Placental epithelial cell (primary cell): ENCODE measurements around the gene DPP6. TPM values are rescaled to one million over a fixed set of nuclear protein-coding genes. Genes with fewer than 3 reads are reported as not detected.

ENCODE experiments used
- total RNA-seq: library from RNA; depleted of rRNA; stranded (reverse); fragments of >200 nt; gene quantifications from 2 replicates; pipeline ENCODE4 v1.2.3, GENCODE V29; 2012

The DPP6 gene
- under 0.01 TPM in 1 of 2 replicates, not detected in the other for total RNA-seq

DNA sequence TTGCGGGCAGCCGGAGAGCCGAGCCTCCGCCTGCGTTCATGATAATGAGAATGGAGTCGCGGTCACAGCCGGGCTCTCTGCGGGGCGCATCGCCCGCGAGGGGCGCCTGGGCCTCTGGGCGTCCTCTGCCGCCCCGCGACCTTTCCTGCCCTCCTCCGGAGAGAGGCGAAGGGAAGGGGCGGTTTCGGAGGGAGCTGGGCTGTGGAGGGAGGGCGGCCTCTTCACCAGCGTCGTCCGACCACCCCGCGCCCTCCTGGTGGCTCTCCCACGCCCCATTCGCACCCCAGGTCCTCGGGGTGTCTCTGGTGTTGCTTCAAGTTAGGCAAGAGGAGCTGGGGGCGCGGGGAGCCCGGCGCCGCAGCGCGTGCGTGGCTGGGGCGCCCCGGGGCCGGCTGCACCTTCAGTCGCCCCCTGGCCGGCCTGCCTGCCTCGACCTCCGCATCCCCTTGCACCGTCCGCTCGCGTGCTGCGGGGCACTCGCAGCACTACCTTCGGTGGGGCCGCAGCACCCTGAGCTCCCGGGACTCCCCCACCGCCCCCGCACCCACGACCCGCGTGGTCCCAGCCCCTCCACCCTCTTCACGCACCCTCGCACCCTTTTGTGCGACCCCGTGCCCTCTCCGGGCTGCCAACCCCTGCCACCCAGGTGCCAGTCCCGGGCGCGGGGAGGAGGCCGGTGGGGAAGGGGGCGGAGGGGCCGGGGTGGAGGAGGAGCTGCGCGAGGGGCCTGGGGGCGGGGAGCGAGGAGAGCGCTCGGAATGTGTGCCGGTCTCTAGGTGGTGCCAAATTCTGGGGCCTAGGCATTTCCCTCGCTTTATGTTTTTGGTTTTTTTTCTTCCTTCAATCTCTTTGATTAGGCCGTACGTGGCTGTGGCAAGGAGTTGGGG, at the start of gene DPP6:
DPP6 (plus strand) TSS at position 756 of the 887 bp plus-strand sequence.

